Fibroblast of skin of scalp (primary cell): Measurements from ENCODE around the gene HOXC10.

Experiments used
- DNase-seq: peaks from one replicate; pipeline ENCODE4 v3.0.0-alpha.2; 2013

HOXC10 gene

DNA sequence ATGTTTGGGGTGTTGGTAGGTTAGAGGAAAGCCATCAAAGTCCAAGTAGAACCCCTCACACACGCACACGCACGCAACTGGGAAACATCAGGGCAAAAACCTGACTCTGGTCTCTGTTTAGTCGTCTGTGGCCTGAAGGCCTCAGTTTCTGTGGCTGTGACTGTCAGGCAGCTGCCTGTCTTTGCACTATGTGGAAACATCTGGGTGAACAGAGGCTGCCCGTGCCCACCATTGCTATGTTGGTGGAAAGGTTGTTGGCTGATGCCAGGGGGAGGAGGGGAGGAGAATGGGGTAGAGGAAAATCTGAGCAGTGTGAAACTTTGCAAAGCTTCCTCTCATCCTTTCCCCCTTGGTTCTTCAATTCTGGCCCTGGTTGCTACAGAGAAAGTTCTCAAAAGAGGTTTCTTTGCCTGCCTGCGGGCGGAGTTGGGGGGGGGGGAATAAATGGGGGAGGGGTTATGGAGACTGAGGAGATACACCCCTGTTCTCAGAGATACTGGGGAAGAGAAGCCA, 7.5 kb downstream of the HOXC10 start:
- DNase-seq, result no peak

DNA sequence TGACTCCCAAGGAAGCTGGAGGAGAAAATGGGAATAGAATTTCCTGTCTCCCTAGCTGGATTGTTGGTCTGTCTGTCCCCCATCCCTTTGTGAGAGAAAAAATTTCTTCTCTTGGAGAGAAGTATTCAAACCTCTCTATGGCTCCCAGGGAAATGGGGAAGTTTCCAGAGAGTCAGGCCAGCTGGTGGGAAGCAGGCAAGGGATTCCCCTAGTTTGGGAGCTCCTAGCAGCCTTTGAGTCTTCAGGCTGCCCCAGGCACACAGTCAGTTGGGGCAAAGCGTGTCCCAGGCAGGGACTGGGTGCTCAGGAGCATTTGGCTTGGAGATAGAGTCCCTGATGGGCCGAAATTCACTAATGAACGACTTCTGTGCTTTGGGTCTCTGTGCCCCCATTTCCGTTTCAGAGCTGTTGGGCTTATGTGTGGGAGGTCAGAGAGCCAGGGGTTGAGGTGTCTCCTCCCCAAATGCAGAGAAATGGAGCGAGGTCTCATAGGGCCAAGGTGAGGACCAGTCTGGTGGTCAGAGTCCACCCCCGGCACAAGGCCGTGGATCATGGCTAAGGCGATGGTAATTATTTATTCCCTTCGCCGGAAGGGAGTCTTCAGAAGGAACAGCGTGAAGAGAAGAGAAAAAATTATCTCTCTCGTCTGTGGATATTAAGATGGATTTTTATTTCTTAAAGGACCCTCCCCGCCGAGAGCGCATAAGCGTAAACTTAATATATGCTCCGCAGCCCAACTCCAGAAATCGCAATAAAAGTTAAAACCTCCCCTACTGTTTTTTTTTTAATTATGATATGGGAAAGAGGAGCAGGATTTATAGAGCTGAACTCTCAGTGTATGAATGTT, 8.4 kb downstream of the HOXC10 start:
- no peak for DNase-seq

DNA sequence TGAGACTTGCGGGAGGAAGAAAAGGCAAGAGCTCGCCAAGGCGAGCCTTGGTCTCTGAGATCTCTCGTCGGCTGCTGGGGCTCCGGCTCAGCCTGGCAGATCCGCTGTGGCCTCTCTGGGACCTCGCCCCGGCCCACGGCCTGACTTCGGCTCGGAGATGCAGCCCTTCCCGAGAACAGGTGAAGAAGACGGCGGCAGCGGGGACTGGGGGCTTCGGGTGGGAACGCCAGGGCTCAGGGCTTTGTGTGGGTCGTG, 9.0 kb downstream of the HOXC10 start:
- no peak for DNase-seq

DNA sequence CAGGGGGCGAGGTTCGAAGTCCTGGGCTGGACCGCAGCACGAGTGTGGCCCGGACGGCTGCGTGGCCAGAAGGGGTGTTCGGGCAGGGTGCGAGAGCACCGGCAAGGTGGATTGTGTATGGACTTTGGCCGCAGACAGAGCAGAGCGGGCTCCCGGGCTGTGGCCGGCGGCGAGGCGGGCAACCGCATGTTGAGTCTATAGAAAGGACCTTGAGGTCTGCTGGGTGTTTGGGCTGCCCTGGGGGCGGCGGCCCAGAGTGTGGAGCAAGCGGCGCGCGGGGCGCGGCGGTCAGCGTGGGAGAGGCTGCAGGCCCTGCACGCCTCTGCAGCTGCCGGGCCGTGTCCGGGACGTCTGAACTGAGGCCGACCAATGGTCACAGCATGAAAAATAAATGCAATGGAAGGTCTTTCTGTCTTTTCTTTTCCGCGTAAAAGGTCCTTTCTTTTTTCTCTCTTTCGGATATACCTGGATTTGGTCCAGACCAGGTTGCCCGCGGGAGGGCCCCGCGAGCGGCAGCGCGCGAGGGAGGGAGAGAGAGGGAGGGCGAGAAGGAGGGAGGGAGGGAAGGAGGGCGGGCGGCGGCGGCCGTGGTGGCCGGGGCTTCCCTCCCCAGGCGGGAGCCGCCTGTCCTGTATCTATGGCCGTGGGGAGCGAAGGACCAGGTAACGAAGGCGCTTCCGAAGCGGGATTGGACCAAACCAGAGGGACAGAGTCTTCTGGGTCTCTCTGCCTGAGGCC, 9.5 kb downstream of the HOXC10 start:
- DNase-seq, result no peak

DNA sequence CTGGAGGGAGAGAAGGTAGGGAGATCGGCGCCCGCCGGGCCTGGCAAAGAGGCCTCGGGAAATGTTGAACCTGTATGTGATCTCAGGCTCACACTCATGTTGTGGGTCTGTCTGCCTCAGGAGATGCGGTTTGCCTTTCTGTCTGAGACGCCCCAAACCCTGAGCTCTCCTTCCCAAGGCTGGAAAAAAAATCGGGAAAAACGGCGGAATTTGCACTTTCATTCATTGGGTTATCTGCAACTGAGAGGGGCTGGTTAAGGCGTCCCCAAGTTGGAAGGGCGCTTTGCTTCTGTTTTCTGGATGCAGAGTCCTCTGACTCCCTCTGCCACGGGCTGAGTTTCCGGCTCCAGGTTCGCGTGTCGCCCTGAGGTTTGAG, 10.0 kb downstream of the HOXC10 start:
- no peak for DNase-seq

DNA sequence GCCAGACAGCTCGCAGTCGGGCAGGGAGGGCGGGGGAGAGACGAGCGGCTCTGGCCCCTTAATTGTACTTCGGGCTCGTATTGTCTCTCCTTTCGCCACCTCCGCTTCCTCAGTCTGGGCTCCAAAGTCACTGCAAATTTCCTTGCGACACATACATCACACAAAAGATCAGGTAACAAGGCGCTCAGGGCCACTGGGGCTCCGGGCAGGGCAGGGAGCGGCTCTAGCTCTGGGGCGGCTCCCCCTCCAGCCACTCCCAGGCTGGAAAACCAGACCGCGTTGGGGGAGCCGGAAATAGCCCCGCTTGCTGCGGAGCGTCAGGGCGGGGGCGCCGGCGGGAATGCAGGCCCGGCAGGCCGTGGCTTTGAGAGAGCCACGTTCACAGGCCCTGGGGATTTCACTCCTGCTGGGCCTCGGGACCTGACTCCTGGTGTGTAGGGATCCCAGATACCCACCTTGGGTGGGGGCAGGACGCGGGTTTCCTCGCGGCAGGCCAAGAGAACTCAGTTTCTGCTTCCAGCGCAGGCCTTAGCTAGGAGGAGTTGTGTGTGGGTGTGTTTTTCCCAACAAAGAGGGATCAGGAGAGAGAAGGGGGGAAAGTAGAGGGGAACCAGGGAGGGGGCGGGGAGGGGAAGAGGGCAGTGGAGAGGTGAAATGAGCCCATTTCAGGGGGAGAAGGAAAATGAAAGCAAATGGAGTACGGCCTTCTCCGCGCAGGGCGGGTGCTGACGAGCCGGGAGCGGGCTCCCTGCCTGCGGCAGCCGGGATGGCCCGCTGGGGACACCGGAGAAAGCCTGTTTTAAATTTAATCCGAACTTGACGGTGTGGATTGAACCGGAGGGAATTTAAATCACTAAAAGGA, 10.7 kb downstream of the HOXC10 start:
- DNase-seq, result no peak

DNA sequence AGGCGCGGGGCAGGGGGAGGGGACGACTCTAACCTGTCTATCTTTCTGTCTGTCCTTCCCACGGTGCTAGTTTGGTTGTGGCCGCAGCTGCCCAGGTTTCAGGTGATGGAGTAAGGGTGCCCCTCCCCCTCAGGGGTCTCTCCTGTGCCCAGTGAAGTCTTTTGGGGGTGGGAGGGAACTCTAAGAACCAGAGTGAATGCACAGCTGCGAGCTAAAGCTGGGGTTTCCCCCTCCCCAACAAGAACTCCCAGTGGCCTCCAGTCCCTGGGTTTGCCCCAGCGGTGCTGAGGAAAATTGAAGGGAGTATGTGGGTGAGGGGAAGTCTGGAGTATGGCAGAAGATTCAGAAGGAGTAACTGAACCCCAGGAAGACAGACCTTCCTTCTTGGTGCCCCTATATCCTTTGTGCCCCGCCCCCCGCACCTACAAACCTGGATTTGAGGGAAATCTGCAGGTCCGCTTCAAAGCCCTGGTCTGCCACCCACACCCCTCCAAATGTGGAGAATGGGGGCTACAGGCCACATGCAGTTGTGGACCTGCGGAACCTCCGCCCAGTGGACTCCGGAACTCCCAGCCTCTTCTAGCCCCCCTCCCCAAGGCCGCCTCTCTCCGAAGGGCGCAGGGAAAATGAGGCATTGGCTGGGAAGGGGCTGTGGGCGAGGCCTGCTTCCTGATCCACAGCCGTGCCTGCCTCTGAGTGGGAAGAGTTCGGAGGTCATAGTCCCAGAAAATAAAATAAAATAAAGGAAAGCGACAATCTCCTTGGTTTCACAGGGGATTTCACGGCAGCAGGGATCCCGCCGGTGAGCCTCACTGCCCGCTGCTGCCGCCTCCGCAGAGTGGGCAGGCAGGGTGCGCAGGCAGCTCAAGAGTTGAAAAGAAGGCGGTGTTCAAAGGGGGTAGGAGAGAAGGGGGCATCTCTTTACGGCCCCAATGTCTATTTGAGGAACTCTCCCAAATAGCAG, 11.6 kb downstream of the HOXC10 start:
- no peak for DNase-seq

DNA sequence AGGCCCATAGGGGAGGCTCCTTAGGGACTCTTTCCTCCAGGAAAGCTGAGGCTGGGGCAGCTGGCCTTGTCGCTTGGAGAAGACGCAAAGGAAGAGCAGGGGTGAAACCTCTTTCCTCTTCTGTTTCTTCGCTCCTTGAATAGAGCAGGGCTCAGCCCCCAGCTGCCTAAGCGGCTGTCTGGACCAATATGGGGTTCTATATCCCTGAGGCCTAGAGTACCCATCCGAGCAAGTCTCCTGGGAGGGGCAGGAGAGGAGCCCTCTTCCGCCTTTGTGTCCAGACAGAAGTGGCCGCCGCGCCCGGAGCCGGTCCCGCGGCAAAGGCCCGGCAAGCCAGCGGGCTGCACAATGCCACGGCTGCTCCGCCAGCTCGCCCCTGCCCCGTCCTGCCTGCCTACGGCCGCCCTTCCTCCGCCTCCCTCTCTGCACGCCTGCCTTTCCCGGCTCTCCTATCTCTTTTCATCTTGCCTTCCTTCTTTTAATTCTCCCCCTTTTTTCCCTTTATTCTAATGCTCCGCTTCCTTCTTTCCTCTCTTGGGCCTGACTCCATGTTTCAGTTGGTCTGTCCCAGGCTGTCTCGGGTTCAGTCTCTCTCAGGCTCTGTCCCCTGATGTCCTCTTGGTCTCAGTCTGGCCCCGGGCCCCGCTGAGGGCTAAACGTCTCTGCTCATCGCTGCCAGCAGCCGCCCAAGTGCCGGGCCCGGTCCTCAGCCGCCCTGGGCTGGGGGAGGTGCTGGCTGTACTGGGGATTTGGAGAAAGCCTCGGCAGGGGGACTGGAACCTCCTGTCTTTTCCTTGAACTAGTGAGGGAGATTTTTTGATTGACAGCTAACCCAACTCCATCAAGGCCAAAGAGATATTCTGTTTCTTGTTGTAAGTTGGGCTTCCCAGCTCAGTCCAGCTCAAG, 12.5 kb downstream of the HOXC10 start:
- no peak for DNase-seq

DNA sequence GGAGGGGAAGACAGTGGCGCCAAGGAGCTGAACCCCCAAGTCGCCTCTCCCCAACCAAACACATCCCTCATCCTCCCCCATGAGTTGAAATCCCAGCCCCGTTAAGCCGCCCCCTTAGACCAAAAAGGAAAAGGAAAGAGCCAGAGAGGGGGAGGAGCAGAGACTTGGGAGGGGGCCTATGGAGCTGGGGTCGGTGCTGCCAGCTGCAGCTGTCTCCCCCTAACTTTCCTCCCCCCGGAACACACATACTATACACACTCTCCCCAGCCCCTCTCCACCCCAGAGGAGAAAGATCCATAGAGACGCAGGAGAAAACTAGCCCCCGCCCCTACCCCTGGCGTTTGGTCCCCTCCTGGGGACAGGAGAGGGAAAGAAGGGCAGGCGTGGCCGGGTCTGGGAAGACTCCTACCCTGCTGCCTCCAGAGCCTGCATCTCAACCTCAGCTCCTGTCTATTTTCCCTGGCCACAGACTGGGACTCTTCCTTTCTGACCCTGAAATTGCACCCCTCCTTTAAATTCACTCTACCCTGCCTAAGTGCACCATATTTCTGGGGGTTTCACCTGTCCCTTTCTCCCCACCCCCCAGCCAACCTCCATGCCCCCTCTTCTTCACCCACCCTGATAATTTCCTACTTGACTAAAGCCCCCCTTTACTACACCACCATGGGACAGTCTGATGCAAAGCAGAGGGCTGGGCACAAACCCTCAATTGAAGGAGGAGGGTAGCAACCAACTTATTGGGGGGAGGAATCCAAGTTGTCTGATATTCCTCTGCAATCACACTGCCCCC, 13.4 kb downstream of the HOXC10 start:
- no peak for DNase-seq

DNA sequence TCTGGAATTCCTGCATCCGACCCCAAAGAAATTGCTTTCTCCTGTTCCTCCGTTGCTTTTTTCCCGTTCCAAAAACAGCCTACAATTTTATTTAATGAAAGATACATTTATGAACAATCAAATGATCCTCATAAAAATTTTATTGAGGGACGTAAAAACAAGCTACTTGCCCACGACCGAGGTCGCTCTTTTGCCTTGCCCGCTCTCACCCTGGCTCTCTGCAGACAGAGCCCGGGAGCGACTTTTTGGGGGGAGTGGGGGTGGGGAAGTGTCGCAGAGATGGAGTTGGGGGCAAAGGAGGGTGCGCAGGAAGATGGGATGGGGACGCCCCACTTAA, 13.9 kb downstream of the HOXC10 start:
- no peak for DNase-seq

DNA sequence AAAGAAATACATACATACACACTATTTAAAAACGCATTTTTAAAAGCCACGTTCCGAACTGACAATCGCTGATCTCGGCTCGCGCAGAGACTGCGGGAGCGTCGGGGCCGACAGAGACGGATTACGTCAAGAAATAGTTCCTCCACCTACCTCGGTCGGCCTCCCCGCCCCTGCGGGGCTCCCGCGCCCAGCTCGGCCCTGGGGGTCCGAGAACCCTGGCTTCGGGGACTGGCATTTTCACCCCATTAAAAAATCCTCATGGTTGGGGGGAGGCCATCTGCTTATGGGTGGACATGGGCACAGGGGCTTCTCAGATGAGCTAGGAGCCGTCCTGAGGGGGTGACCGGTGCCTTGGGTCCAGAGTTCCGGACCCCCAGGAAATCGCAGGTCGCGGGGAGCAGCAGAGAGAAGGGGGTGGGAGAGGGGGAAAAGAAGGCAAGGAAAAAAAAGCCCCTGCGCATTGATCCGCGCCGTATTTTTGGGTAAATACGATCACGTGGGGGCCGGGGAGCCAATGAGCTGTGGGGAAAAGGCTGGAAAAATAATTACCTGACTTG, 14.7 kb downstream of the HOXC10 start:
- peak; percentile 27 for DNase-seq

DNA sequence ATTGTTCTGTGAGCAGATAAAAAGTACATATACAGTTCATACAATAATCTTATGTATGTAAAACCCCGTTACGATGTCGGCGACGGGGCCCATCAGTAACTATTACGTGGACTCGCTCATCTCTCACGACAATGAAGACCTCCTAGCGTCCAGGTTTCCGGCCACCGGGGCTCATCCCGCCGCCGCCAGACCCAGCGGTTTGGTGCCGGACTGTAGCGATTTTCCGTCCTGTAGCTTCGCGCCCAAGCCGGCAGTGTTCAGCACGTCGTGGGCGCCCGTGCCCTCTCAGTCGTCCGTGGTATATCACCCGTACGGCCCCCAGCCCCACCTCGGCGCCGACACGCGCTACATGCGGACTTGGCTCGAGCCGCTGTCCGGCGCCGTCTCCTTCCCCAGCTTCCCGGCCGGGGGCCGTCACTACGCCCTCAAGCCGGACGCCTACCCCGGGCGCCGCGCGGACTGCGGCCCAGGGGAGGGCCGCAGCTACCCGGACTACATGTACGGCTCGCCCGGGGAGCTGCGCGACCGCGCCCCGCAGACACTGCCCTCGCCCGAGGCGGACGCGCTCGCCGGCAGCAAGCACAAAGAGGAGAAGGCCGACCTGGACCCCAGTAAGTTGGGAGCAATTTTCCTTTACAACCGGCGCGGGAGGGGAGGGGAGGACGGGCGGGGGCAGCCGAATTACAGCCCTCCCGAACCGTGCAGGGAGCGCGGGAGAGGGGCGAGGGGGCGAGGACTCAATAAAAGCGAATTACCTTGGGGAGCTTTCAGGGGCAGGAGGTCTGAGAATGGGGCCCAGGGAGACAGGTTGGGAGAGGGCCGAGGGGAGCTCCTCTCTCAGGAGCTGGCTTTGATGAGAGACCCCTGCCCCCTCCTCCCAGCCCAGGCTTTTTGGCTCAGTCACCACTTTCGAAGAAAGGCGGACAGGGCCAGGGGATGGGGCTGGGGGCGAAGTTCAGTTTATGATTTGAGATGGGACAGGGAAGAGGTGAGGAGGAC, 15.5 kb downstream of the HOXC10 start, which contains the start of gene HOXC9:
Gene HOXC9 (plus strand): TSS at position 46 of the 999 bp plus-strand sequence. CDS start 28 bp downstream, at position 74.
- no peak for DNase-seq

DNA sequence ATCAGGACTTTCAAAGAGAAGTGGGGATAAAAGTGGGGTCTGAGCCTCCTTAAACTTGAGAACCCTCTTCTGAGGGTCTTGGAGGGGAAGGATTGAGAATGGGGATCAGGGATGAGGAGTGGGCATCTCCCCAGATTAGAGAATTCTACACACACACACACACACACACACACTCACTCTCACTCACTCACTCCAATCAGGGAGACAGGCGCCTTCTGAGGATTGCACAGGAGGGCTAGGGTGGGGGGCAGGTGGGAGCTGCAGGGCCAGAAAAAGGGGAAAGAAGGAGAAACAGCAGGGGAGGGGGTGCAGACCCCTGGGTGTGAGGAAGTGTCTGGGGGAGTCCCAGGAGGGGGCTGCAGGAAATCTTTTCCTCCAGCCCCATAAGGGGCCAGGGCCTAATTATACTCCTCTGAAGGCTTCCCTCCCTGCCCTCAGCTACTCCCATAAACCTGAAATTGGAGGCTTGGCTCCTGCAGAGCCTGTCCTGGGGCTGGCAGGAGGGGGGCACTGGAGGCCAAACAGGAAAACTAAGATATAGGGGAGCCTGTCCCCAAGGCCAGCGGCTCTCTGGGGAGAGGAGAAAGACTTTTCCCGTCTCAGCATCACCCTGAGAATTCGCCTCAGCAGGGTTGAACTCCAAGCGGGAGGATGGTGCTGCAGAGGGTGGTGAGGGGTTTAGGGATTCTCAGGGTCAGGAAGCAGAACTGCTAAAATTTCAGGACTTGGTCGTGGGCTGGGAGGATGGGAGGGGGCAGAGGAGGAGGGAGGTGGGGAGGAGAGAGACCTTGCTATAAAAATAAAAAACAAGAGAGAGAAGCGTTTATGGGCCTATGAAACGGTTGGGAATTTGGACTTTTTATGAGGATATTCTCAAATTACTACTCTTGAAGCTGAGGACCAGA, 16.6 kb downstream of the HOXC10 start:
- no peak for DNase-seq

DNA sequence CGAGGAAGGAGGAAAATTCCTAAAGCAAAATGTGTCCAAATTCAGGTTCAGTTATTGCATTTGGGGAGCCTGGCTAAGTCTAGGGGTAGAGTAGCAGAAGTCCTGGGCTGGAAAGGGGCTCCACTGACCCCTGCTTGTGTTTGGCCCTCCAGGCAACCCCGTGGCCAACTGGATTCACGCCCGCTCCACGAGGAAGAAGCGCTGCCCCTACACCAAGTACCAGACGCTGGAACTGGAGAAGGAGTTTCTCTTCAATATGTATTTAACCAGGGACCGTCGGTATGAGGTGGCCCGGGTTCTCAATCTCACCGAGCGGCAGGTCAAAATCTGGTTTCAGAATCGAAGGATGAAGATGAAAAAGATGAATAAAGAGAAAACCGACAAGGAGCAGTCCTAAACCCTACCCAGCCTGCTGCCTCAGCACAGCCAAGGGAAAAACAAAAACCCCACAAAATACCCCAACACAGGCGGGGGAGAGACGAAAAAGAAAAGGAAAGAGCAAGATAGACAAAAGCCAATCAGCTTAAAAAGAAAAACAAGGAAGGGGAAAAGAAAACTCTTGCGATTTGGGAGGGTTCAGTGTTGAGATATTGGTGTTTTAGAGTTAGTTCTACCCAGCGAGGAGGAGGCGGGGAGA, 17.4 kb downstream of the HOXC10 start:
- DNase-seq, result no peak

DNA sequence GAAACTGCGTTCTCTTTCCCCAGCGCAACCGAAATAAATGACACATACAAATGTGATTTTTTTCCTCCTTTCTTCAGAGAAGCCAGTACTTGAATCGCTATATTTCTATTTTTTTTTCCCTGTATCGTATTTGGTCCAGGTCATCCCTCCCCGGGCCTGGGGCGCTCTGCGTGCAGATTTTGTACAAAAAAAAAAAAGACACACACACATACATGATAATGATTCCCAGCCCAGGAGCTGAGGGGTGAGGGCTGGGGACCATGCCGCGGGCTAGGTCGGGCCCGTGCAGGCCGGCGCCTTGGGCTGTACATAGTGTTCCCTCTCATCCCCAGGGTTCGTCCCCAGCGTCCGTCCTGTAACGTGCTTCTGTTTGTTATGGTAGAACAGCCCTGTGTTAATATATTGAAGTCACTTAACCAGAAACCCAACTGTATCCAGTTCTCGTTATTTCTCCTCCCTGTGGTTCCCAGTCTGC, 18.0 kb downstream of the HOXC10 start:
- no peak for DNase-seq

DNA sequence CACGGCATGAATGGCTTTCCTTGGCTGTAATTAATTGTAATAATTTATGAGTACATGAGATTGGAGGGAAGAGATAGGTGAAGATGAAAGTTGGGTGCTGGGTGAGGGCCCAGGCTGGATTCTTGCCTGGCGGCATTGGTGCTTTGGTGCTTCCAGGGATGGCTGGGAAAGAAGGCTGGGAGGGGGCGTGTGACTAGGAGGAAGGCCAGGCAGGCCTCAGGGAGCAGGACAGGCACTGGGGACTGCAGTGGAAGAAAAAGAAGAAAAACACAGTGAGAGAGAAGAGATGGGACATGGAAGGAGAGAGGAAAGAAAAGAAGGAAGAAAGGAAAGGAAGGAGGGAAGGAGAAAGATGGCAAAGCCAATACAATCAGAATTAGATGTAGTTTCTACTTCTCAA, 18.7 kb downstream of the HOXC10 start:
- DNase-seq, result no peak
